Activated T-cell treated with anti-CD3 and anti-CD28 coated beads for 48 hours (primary cell): ENCODE results near the gene PRX.
A peak's percentile ranks its signal among the peaks of the same experiment; 100 is the strongest.
"Not testable (repeated sequence)": the region's sequence is repeated elsewhere in the genome, so short reads cannot be mapped to it uniquely, and the experiment has no call there.

Source experiments
- DNase-seq: peaks from one replicate; pipeline ENCODE4 v3.0.0-alpha.2; 2020; ENCODE audit warnings: low read depth

Gene PRX

GRCh38 chr19:40413291-40413845 lies at the start of gene PRX:
Gene PRX, minus strand, starts transcription at chr19:40413378. Its CDS starts 5,446 bp downstream, at chr19:40407932.
- no peak for DNase-seq

GRCh38 chr19:40461669-40462221 lies 48.6 kb upstream of the PRX start:
- DNase-seq = no peak

- DNase-seq = no peak
Observed at GRCh38 chr19:40460185-40460584, 47.0 kb upstream of the PRX start.

- DNase-seq = no peak
Observed at GRCh38 chr19:40458597-40458974, 45.4 kb upstream of the PRX start.

- DNase-seq = no peak
Observed at GRCh38 chr19:40457953-40458596, 44.9 kb upstream of the PRX start.

GRCh38 chr19:40457048-40457447 lies 43.9 kb upstream of the PRX start:
- no peak for DNase-seq

GRCh38 chr19:40453943-40454342 lies 40.8 kb upstream of the PRX start:
- DNase-seq = not testable (repeated sequence)

- no peak for DNase-seq
Observed at GRCh38 chr19:40453151-40453735, 40.1 kb upstream of the PRX start.

GRCh38 chr19:40452016-40452415 lies 38.8 kb upstream of the PRX start:
- no peak for DNase-seq

- no peak for DNase-seq
Observed at GRCh38 chr19:40450664-40451063, 37.5 kb upstream of the PRX start.

- no peak for DNase-seq
Observed at GRCh38 chr19:40449506-40449905, 36.3 kb upstream of the PRX start.

- no peak for DNase-seq
Observed at GRCh38 chr19:40446263-40446784, 33.1 kb upstream of the PRX start.

- DNase-seq = no peak
Observed at GRCh38 chr19:40445780-40446262, 32.6 kb upstream of the PRX start.

- DNase-seq = no peak
Observed at GRCh38 chr19:40444825-40445312, 31.7 kb upstream of the PRX start.

GRCh38 chr19:40444000-40444824 lies 31.0 kb upstream of the PRX start, which contains the start of gene SERTAD3:
Gene SERTAD3, minus strand, starts transcription at chr19:40444335. Its CDS starts 2,255 bp downstream, at chr19:40442080.
- peak; percentile 98 for DNase-seq

GRCh38 chr19:40443131-40443999 lies 30.2 kb upstream of the PRX start:
- peak; percentile 98 for DNase-seq

GRCh38 chr19:40442328-40443130 lies 29.4 kb upstream of the PRX start:
- DNase-seq = no peak

- no peak for DNase-seq
Observed at GRCh38 chr19:40441719-40442253, 28.6 kb upstream of the PRX start.

- no peak for DNase-seq
Observed at GRCh38 chr19:40438284-40438683, 25.1 kb upstream of the PRX start.
